ENCODE data around the gene STX7. TPM values are rescaled to one million over a fixed set of nuclear protein-coding genes. Genes with fewer than 3 reads are reported as not detected.

Gene STX7
- total RNA-seq, 1 experiment from 2014 or later: 41.0 TPM

DNA sequence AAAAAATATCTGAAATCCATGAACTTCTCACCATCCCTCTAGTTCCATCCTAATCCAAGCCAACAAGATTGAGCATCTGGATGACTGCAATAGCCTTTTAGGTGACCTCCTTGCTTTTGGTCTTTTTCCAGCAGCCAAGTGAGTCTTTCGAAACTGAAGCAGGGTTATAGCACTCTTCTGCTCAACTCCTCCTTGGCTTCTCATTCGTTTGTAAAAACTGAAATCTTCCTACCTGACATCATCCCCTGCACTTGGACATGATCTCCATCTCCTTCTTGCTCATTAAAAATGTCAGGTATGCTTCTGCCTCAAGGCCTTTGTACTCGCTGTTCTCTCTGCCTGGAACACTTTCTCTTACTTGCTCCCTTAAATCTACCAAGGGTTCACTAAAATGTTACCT is 46.0 kb downstream of the STX7 start:
- TF ChIP-seq, protein P1, sequence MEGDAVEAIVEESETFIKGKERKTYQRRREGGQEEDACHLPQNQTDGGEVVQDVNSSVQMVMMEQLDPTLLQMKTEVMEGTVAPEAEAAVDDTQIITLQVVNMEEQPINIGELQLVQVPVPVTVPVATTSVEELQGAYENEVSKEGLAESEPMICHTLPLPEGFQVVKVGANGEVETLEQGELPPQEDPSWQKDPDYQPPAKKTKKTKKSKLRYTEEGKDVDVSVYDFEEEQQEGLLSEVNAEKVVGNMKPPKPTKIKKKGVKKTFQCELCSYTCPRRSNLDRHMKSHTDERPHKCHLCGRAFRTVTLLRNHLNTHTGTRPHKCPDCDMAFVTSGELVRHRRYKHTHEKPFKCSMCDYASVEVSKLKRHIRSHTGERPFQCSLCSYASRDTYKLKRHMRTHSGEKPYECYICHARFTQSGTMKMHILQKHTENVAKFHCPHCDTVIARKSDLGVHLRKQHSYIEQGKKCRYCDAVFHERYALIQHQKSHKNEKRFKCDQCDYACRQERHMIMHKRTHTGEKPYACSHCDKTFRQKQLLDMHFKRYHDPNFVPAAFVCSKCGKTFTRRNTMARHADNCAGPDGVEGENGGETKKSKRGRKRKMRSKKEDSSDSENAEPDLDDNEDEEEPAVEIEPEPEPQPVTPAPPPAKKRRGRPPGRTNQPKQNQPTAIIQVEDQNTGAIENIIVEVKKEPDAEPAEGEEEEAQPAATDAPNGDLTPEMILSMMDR (IDR thresholded peaks at IDR 0.05; ENCODE audit: insufficient read depth in 1 of 2, low read depth in 1 of 2, low read length in 1 of 2, severe bottlenecking in 1 of 2, unreplicated experiment in 1 of 2): no peak
- peaks cover 12% of the 10 kb centered on the region for H3K36me3 Mint-ChIP-seq (ENCODE audit: insufficient read depth, unreplicated experiment)
- Histone ChIP-seq H3K4me1 (peaks cover 19% of the 10 kb centered on the region), H3K36me3 (ENCODE audit: control insufficient read depth, insufficient read depth, low read length) (peaks cover 2% of the 10 kb centered on the region; the same call in 1 of the 2 replicates), H3K27me3 (replicated peaks; ENCODE audit: control insufficient read depth, insufficient read depth, low read length) (no peaks in the 10 kb centered on the region), H3K9me3 (no peaks in the 10 kb centered on the region), H3K4me3 (ENCODE audit: low read depth, low read length) (no peak overlapping the region)
- no peak for DNase-seq
- no TSS peak for BruUV-seq (replicated peaks)
- ChIA-PET CTCF (no interaction called here), POLR2A (no interaction called here)
- no peaks in the 10 kb centered on the region for H3K27me3 Mint-ChIP-seq (ENCODE audit: insufficient read depth, unreplicated experiment)
- H3K9me3 Mint-ChIP-seq (ENCODE audit: unreplicated experiment): no peaks in the 10 kb centered on the region
- no peak overlapping the region for H3K4me3 Mint-ChIP-seq (ENCODE audit: unreplicated experiment)
- intact Hi-C loops (cut with micrococcal nuclease; ENCODE audit: unreplicated experiment): no loop called here
- no peak overlapping the region for H3K27ac Mint-ChIP-seq (ENCODE audit: unreplicated experiment)
- H3K4me1 Mint-ChIP-seq (ENCODE audit: low read depth, unreplicated experiment): no peaks in the 10 kb centered on the region

DNA sequence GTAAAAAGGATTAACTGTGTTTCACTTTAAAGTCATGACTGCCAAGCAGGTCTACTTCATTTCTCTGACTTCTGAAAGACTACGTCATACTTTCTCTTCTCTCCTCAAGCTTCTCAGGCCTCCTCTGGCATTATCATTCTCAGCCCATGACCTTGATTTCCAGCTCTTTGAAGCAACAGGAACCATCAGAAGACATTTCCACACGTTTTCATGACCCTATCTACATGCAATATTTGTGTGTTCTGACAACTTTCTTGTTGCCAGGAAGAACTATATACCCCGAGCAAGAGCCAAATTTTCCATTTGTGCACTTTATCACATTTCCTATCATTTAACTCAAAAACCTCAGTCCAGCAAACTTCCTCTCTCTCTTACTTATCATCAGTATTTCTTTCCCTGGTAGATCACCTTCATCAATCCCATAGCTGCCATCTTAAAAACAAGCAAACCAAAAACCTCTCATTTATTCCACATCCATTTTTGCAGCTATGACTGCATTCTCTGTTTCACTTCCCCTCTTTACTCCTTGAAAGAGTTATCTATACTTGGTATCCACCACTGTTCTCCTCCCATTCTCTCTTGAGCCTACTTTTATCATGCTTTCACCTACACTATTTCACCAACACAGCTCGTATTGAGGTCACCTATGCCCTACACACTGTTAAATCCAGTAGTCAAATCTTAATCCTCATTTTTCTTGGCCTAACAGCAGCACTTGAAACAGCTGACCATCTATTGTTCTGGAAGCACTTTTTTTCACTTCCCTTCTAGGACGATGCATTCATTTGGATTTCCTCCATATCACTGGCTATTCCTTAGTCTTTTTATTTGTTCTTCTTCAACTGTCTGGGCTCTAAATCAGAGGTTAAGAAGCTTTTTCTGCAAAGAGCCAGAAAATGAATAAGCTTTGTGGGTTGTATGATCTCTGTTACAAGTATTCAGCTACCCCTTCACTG is 47.1 kb downstream of the STX7 start:
- DNase-seq: no peak
- H3K9me3 ChIP-seq: no peaks in the 10 kb centered on the region
- H3K27ac Mint-ChIP-seq (ENCODE audit: unreplicated experiment): no peak overlapping the region
- H3K27me3 Mint-ChIP-seq (ENCODE audit: insufficient read depth, unreplicated experiment): no peaks in the 10 kb centered on the region
- BruUV-seq (replicated peaks): no TSS peak
- no peak overlapping the region for H3K4me3 ChIP-seq (ENCODE audit: low read depth, low read length)
- peaks cover 19% of the 10 kb centered on the region for H3K4me1 ChIP-seq
- H3K9me3 Mint-ChIP-seq (ENCODE audit: unreplicated experiment): no peaks in the 10 kb centered on the region
- H3K4me3 Mint-ChIP-seq (ENCODE audit: unreplicated experiment): no peak overlapping the region
- ChIA-PET CTCF (interaction anchor here (1.0 kb wide), 1 partner anchor 24 kb away, joined by 3 read pairs; no protein-coding TSS in a partner anchor), POLR2A (no interaction called here)
- no peaks in the 10 kb centered on the region for H3K27me3 ChIP-seq (replicated peaks; ENCODE audit: control insufficient read depth, insufficient read depth, low read length)
- TF ChIP-seq, protein P1 (IDR thresholded peaks at IDR 0.05; ENCODE audit: insufficient read depth in 1 of 2, low read depth in 1 of 2, low read length in 1 of 2, severe bottlenecking in 1 of 2, unreplicated experiment in 1 of 2): no peak
- H3K36me3 Mint-ChIP-seq (ENCODE audit: insufficient read depth, unreplicated experiment): peaks cover 22% of the 10 kb centered on the region
- peaks cover 2% of the 10 kb centered on the region; the same call in 1 of the 2 replicates for H3K36me3 ChIP-seq (ENCODE audit: control insufficient read depth, insufficient read depth, low read length)
- intact Hi-C loops (cut with micrococcal nuclease; ENCODE audit: unreplicated experiment): loop anchor here (2.0 kb wide), 1 partner anchor 13 kb away; no protein-coding TSS in a partner anchor
- H3K4me1 Mint-ChIP-seq (ENCODE audit: low read depth, unreplicated experiment): no peaks in the 10 kb centered on the region

DNA sequence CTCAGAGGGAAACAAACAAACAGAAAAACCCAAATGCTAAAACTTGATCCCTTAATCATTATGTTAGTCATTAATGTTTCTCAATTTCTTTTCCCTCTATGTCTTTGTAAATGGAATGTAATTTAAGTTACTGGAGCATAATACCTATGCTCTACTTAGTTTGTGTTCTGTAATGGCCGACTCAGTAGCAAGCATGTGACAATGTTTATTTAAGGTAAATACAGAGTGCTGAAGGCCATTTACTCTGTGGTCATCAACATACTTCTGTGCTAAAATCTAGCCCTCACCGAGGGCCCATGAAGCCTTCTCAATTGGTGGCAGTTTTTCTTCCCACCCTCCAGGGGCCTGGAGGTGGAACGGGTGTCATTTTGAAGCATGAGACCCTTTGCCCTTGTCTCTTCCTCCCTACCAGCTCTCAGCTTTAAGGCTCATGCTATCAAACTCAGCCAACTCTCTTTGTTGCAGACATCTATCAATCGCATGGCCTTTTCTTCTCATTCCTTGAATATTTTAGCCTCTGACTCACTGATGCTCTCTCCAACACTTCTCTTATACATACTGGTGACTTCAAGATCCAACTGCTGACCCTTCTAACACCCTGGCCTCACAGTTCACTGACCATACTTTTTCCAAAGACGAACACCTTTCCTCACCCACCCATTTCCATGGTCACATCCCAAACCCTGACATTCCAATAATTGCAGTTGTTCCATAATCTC is 48.2 kb downstream of the STX7 start:
- H3K27me3 ChIP-seq (replicated peaks; ENCODE audit: control insufficient read depth, insufficient read depth, low read length): no peaks in the 10 kb centered on the region
- no peak overlapping the region for H3K27ac Mint-ChIP-seq (ENCODE audit: unreplicated experiment)

More for the DNA sequence above, 48.2 kb downstream of the STX7 start:
- no peak for DNase-seq
- Mint-ChIP-seq H3K9me3 (ENCODE audit: unreplicated experiment) (no peaks in the 10 kb centered on the region), H3K36me3 (ENCODE audit: insufficient read depth, unreplicated experiment) (peaks cover 31% of the 10 kb centered on the region), H3K27me3 (ENCODE audit: insufficient read depth, unreplicated experiment) (no peaks in the 10 kb centered on the region), H3K4me3 (ENCODE audit: unreplicated experiment) (no peak overlapping the region), H3K4me1 (ENCODE audit: low read depth, unreplicated experiment) (no peaks in the 10 kb centered on the region)
- H3K4me3 ChIP-seq (ENCODE audit: low read depth, low read length): no peak overlapping the region
- H3K4me1 ChIP-seq: peaks cover 19% of the 10 kb centered on the region
- ChIA-PET POLR2A (interaction anchor here (0.6 kb wide), 1 partner anchor 8 kb away, joined by 3 read pairs; no protein-coding TSS in a partner anchor), CTCF (interaction anchor here (1.0 kb wide), 1 partner anchor 25 kb away, joined by 3 read pairs; no protein-coding TSS in a partner anchor)
- H3K9me3 ChIP-seq: no peaks in the 10 kb centered on the region
- no TSS peak for BruUV-seq (replicated peaks)
- H3K36me3 ChIP-seq (ENCODE audit: control insufficient read depth, insufficient read depth, low read length): peaks cover 2% of the 10 kb centered on the region; the same call in 1 of the 2 replicates
- TF ChIP-seq, protein P1 (IDR thresholded peaks at IDR 0.05; ENCODE audit: insufficient read depth in 1 of 2, low read depth in 1 of 2, low read length in 1 of 2, severe bottlenecking in 1 of 2, unreplicated experiment in 1 of 2): no peak
- intact Hi-C loops (cut with micrococcal nuclease; ENCODE audit: unreplicated experiment): loop anchor here (2.0 kb wide), 1 partner anchor 14 kb away; no protein-coding TSS in a partner anchor
